ENCODE measurements around the gene GPR17. TPM values are rescaled to one million over a fixed set of nuclear protein-coding genes. Genes with fewer than 3 reads are reported as not detected.

Gene GPR17
- total RNA-seq, 2 experiments from 2014 or later: 0.22 TPM; not detected in 1

- H3K36me3 ChIP-seq (ENCODE audit: insufficient read depth, low read length): no peaks in the 10 kb centered on the region
- H3K4me2 ChIP-seq (ENCODE audit: low read length): no peak overlapping the region
- no peak overlapping the region for H3K4me3 ChIP-seq (ENCODE audit: low read depth, low read length, poor library complexity, severe bottlenecking)
- intact Hi-C loops (cut with micrococcal nuclease; ENCODE audit: unreplicated experiment): no loop called here
- TF ChIP-seq CTCF (conservative IDR thresholded peaks at IDR 0.05; ENCODE audit: low read length): no peak
- no peak for TF ChIP-seq EZH2phosphoT487 (IDR thresholded peaks at IDR 0.05; ENCODE audit: borderline replicate concordance, low read depth, low read length)
- no peak overlapping the region for H3K27ac ChIP-seq (ENCODE audit: low read depth, low read length, poor library complexity, severe bottlenecking)
- no peak overlapping the region for H2AFZ ChIP-seq (ENCODE audit: low read length)
- ChIA-PET POLR2A (no interaction called here), CTCF (ENCODE audit: unreplicated experiment) (no interaction called here)
- no peaks in the 10 kb centered on the region for H3K4me1 ChIP-seq (ENCODE audit: insufficient read depth, low read length, poor library complexity, severe bottlenecking)
- H3K9me3 ChIP-seq (ENCODE audit: low read length): no peaks in the 10 kb centered on the region
- no peaks in the 10 kb centered on the region for H4K20me1 ChIP-seq (ENCODE audit: insufficient read depth, low read length)
- H3K79me2 ChIP-seq (ENCODE audit: insufficient read depth, low read depth, low read length): no peaks in the 10 kb centered on the region
- no peak for DNase-seq (ENCODE audit: low spot score)
- BruUV-seq (replicated peaks): no TSS peak
- H3K9me2 ChIP-seq (ENCODE audit: insufficient read depth, low read length): no peaks in the 10 kb centered on the region
These were observed 19.4 kb downstream of the GPR17 start for GRCh38 chr2:127665267-127665893.

DNA sequence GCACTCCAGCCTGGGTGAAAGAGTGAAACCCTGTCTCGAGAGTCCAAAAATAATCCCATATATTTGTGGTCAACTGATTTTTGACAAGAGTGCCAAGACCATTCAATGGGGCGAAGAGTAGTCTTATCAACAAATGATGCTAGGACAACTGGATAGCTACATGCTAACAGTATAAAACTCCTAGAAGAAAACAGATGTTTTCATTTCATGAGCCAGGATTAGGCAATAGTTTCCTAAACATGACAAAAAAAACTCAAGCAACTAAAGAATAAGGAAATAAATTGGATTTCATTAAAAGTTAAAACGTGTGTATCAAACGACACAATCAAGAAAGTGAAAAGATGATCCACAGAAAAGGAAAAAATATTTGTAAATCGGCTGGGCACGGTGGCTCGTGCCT is 23.1 kb downstream of the GPR17 start:
- Histone ChIP-seq H2AFZ (ENCODE audit: low read length) (no peak overlapping the region), H4K20me1 (ENCODE audit: insufficient read depth, low read length) (no peaks in the 10 kb centered on the region), H3K9me2 (ENCODE audit: insufficient read depth, low read length) (no peaks in the 10 kb centered on the region), H3K4me2 (ENCODE audit: low read length) (no peak overlapping the region), H3K36me3 (ENCODE audit: insufficient read depth, low read length) (no peaks in the 10 kb centered on the region), H3K79me2 (ENCODE audit: insufficient read depth, low read depth, low read length) (no peaks in the 10 kb centered on the region), H3K27ac (ENCODE audit: low read depth, low read length, poor library complexity, severe bottlenecking) (no peak overlapping the region), H3K4me3 (ENCODE audit: low read depth, low read length, poor library complexity, severe bottlenecking) (no peak overlapping the region), H3K9me3 (ENCODE audit: low read length) (no peaks in the 10 kb centered on the region), H3K4me1 (ENCODE audit: insufficient read depth, low read length, poor library complexity, severe bottlenecking) (no peaks in the 10 kb centered on the region)
- no TSS peak for BruUV-seq (replicated peaks)
- CTCF ChIA-PET (ENCODE audit: unreplicated experiment): no interaction called here
- POLR2A ChIA-PET: no interaction called here
- DNase-seq (ENCODE audit: low spot score): no peak
- no peak for TF ChIP-seq CTCF (conservative IDR thresholded peaks at IDR 0.05; ENCODE audit: low read length)
- TF ChIP-seq EZH2phosphoT487 (IDR thresholded peaks at IDR 0.05; ENCODE audit: borderline replicate concordance, low read depth, low read length): no peak
- intact Hi-C loops (cut with micrococcal nuclease; ENCODE audit: unreplicated experiment): no loop called here

GRCh38 chr2:127670055-127670956 is 24.4 kb downstream of the GPR17 start:
- intact Hi-C loops (cut with micrococcal nuclease; ENCODE audit: unreplicated experiment): no loop called here
- H3K9me3 ChIP-seq (ENCODE audit: low read length): no peaks in the 10 kb centered on the region
- ChIA-PET CTCF (ENCODE audit: unreplicated experiment) (no interaction called here), POLR2A (interaction anchor here (0.5 kb wide), 1 partner anchor 257 kb away, joined by 3 read pairs; no protein-coding TSS in a partner anchor)
- H3K79me2 ChIP-seq (ENCODE audit: insufficient read depth, low read depth, low read length): no peaks in the 10 kb centered on the region
- no peaks in the 10 kb centered on the region for H4K20me1 ChIP-seq (ENCODE audit: insufficient read depth, low read length)
- H3K4me3 ChIP-seq (ENCODE audit: low read depth, low read length, poor library complexity, severe bottlenecking): no peak overlapping the region
- no peak overlapping the region for H2AFZ ChIP-seq (ENCODE audit: low read length)
- no TSS peak for BruUV-seq (replicated peaks)
- H3K9me2 ChIP-seq (ENCODE audit: insufficient read depth, low read length): no peaks in the 10 kb centered on the region
- TF ChIP-seq EZH2phosphoT487 (IDR thresholded peaks at IDR 0.05; ENCODE audit: borderline replicate concordance, low read depth, low read length): no peak
- no peak for TF ChIP-seq CTCF (conservative IDR thresholded peaks at IDR 0.05; ENCODE audit: low read length)
- H3K4me1 ChIP-seq (ENCODE audit: insufficient read depth, low read length, poor library complexity, severe bottlenecking): no peaks in the 10 kb centered on the region
- no peaks in the 10 kb centered on the region for H3K36me3 ChIP-seq (ENCODE audit: insufficient read depth, low read length)
- H3K4me2 ChIP-seq (ENCODE audit: low read length): no peak overlapping the region
- no peak for DNase-seq (ENCODE audit: low spot score)
- H3K27ac ChIP-seq (ENCODE audit: low read depth, low read length, poor library complexity, severe bottlenecking): no peak overlapping the region

All from OCI-LY7 (cell line).